Stimulated activated CD4-positive, alpha-beta T cell treated with anti-CD3 and anti-CD28 coated beads, Interleukin-2, amount 100 ng/mL, for 48 hours (primary cell): ENCODE results near the gene G6PD.
"Not testable (repeated sequence)": the region's sequence is repeated elsewhere in the genome, so short reads cannot be mapped to it uniquely, and the experiment has no call there.

ENCODE experiments used
- DNase-seq, 2 donors: peaks; one replicate each; pipeline ENCODE4 v3.0.0-alpha.2; 2020

G6PD gene

GRCh38 chrX:154546354-154547244, at the start of gene G6PD:
G6PD (minus strand) TSS chrX:154546846; CDS start chrX:154546155, 691 bp downstream.
- DNase-seq: peak; percentile 61 to 72

GRCh38 chrX:154595559-154596249, 49.1 kb upstream of the G6PD start:
- no peak for DNase-seq

- no peak for DNase-seq
These were observed 47.8 kb upstream of the G6PD start for GRCh38 chrX:154594491-154594890.

- no peak for DNase-seq
These were observed 46.6 kb upstream of the G6PD start for GRCh38 chrX:154593201-154593600.

- no peak for DNase-seq
These were observed 45.9 kb upstream of the G6PD start for GRCh38 chrX:154592505-154592904.

- DNase-seq: not testable (repeated sequence)
These were observed 43.8 kb upstream of the G6PD start for GRCh38 chrX:154590415-154590814.

GRCh38 chrX:154584585-154585183, 38.0 kb upstream of the G6PD start, which contains the start of gene CTAG1A:
CTAG1A (plus strand) TSS chrX:154585133; CDS start chrX:154585207, 74 bp downstream.
- DNase-seq: not testable (repeated sequence)

GRCh38 chrX:154582994-154583393, 36.3 kb upstream of the G6PD start:
- not testable (repeated sequence) for DNase-seq

GRCh38 chrX:154575076-154575475, 28.4 kb upstream of the G6PD start:
- not testable (repeated sequence) for DNase-seq

- DNase-seq: not testable (repeated sequence)
These were observed 26.4 kb upstream of the G6PD start for GRCh38 chrX:154573061-154573460.

- DNase-seq: not testable (repeated sequence)
These were observed 23.7 kb upstream of the G6PD start for GRCh38 chrX:154570361-154570760.

GRCh38 chrX:154562295-154562694, 15.6 kb upstream of the G6PD start:
- DNase-seq: not testable (repeated sequence)

- not testable (repeated sequence) for DNase-seq
These were observed 13.7 kb upstream of the G6PD start for GRCh38 chrX:154560326-154560725.

GRCh38 chrX:154558896-154559295, 12.2 kb upstream of the G6PD start:
- DNase-seq: not testable (repeated sequence)

GRCh38 chrX:154558060-154558690, 11.5 kb upstream of the G6PD start:
- DNase-seq: not testable (repeated sequence)

GRCh38 chrX:154552112-154552806, 5.6 kb upstream of the G6PD start:
- not testable (repeated sequence) for DNase-seq

- DNase-seq: no peak
These were observed 3.1 kb upstream of the G6PD start for GRCh38 chrX:154549766-154550165.

- DNase-seq: no peak
These were observed 1.3 kb upstream of the G6PD start for GRCh38 chrX:154548028-154548316.

GRCh38 chrX:154547245-154548027, 790 bp upstream of the G6PD start, which contains the start of gene IKBKG:
IKBKG (plus strand) TSS chrX:154547620; CDS start chrX:154552003, 4,383 bp downstream.
- peak; percentile 78 to 82 for DNase-seq

- DNase-seq: no peak
These were observed 872 bp downstream of the G6PD start for GRCh38 chrX:154545673-154546274.
